HTERT RPE-1 (cell line): ENCODE results near the gene CDC42SE1.

Experiments used
- in situ Hi-C: fragments of 300-500 bp; cut with MboI; formaldehyde crosslinking; loops from 4 replicates; pipeline ENCODE4 v1.14.3; 2020; ENCODE audit warnings: low sequenced_read_pairs

CDC42SE1 gene

DNA sequence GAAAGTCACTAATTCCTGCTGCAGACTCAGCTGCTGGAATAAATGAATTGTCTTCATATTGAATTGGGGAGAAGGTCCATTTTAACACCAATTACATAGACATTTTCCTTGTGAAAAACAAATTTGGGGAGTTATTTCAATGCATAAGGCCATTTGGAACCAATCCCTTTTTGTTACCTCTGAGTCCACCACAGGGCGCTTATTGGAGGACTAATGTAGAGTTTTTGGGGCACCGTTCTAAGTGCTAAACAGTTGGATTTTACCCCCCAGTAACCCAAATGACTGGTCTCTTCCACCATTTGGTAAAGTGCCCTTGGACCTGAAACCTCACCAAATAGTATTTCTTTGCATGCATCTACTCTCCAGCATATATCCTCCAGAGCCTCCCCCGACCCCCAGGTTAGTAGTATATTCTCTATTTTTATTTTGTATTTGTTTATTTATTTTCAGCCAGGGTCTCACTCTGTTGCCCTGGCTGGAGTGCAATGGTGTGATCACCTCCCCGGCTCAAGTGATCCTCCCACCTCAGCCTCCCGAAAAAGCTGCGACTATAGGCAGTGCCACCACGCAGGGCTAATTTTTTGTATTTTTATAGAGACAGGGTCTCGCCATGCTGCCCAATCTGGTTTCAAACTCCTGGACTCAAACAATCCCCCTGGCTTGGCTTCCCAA is 49.6 kb downstream of the CDC42SE1 start:
- in situ Hi-C loops = no loop called here

DNA sequence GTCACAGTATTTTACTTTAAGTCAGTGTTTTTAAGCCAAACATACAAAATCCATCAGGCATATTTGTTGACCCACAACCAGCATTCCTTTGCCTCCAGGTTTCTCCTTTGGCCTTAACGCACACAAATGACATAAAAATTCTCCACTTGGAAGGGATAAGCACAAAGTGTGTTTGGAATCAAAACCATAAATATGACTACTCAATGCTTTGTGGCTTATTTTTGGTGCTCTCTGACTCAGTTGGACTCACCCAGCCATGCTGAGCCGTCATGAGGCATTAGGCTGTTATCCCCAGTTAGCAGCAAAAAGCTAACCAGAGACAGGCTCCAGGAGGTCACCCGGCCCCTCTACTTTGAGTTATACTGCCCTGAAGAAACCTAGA is 50.2 kb downstream of the CDC42SE1 start:
- in situ Hi-C loops = no loop called here

DNA sequence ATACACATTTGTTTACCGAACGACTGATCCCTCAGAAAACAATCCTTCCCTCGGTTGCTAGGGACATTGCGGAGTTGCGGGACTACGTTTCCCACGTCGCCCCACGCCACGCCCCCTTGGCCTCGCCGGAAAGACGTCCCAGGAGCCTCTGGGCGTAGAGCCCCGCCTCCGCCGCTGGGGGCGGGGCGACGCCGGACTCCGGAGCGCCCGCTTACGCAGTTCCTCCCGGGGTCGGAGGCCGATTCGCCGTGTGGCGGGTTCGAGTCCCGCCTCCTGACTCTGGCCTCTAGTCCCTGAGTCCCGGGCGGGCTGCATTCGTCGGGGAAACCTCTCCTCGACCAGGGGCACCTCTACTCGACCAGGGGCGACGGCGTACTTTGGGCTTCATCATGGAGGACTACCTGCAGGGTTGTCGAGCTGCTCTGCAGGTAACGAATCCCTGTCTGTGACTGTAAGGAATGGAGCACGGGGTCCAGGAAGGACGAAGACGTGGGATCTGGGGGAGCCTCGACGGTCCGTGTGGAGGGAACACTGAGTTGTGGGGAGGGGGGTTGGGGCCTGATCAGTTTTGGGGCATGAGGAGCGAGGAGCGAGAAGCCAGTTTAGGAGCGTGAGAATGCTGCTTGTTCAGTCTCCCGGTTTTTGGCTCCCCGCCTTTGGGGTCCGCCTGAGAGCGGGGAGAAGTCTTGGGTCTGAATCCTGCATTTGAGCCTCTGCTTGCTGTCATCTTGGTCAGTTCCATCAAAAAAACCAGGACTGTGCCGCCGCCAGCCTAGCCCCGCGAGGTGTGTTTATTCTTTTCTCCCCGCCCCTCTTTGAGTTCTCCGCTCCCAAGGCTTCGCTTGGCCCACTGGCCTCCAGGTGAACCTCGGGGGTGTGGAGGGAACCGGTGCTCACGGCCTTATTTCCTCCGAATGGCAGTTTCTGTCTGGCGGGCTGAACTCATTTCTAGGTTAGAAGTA is 50.9 kb downstream of the CDC42SE1 start, which contains the start of gene PRUNE1:
PRUNE1 (plus strand) TSS at position 206 of the 962 bp plus-strand sequence; CDS start at position 390, 184 bp downstream.
- in situ Hi-C loops = no loop called here

DNA sequence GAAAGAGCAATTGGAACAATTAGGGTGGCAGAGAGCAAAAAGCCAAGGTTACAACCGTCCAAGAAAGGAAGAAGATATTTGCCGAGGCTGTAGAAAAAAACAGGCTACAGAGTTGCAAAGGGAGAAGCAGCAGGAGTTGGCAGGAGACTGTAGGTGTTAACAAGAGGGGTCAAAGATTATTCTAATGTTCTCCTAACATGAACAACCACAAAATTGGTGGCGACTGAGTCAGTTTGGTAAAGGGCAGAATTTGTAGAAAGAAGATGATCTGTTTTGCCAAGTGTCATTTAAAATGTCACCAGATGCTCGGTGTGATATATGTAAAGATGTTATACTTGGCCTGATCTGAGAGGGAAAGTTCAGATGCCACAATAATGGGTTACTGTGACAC is 51.6 kb downstream of the CDC42SE1 start:
- in situ Hi-C loops = no loop called here

DNA sequence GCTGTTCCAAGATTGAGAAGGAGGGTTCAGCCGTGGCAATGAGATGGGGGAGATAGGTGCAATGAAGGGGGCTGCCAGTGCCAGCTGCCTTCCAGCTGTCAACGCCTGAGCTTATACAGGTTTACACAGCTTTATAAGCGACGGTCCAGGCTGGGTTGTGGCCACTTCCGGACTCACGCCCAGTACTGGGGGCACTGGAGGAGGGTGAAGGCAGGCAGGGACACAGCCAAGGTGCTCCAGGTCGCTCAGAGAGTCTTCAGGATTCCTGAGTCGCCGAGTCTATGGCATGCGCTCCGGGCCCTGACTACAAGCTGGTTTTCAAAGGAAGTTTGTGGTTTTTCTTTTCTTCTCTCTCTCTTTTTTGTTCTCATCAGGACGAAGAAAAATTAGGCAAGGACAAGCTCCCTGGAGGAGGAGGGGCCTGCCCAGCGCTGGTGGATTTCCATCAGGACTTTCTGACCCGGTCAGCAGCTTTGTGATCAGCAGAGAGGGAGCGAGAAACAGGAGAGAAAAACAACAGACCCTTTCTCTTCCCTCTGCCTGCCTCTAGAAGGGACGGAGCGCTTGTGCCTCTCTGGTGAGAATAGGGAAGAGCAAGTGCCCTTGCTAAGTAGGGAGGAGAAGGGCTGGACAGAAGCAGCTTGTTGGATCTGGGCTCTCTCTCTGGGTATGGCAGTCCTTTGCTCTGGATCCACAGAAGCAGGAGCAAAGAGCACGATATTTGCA is 52.9 kb downstream of the CDC42SE1 start, which contains the start of gene MINDY1:
MINDY1 (minus strand) TSS at position 576 of the 726 bp plus-strand sequence. CDS start 4,285 bp downstream, outside the sequence.
- in situ Hi-C loops = no loop called here

DNA sequence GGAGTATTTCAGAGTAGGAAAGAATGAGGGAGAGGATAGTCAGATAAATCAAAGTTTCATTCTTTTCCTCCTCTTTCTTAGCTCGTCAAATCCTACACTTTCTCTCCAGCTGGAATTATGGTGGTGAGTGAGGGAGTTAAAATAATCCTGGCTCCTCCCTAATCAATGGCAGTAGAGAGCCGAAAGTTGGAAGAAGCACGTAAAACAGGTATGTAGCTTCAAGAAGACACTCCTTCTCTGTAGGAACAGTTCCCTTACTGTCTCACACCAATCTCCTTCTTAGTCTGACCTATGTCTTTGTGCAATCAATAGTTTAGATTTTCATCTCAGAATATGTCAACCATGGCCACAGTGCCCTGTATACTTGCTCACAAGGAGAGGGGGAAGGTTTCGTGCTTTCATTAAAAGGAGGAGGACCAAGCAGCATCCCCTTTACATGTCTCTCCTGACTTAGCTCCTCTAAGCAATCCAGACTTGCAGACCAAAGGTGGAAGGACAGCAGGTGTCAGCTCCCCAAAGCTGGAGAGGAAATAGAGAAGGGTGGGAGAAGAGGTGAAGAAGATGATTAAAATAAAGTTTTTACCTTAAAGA is 53.6 kb downstream of the CDC42SE1 start:
- in situ Hi-C loops = no loop called here

DNA sequence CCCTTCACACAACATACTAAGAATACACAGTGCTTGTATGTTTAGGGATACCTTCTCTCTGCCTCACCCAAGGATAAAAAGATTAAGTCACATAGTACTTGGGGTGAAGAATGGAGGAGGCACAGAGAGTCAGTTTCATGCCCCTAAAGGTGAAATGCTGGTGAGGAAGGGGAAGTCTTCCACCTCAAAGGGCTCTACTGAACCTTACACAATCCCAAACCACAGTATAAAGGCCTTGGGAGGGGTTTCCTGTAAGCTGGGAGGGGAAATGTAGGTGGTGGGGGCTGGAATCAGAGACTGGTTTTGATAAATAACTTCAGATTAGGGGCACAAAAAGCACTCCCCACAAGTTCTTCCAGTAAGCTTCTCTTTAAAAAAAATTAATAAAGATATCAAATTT is 56.2 kb downstream of the CDC42SE1 start:
- in situ Hi-C loops = no loop called here

DNA sequence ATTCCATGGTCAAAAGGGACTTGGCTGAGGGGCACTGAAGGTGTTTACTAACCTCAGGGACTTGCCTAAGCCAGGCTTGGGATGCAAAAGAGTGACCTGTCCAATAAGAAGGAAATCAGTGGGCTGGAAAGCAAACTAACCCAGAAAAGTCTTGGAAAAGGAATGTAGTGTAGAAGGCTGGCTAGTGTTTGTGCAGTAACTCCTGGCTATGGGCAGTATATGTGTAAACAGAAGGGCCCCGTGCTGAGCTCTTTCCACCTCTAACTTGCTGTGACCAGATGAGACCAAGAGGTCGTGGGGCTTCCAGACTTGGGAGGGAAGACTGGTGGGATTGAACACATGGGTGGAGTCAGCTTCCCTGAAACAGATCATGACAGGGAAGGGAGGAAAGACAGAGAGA is 56.8 kb downstream of the CDC42SE1 start:
- in situ Hi-C loops = no loop called here

DNA sequence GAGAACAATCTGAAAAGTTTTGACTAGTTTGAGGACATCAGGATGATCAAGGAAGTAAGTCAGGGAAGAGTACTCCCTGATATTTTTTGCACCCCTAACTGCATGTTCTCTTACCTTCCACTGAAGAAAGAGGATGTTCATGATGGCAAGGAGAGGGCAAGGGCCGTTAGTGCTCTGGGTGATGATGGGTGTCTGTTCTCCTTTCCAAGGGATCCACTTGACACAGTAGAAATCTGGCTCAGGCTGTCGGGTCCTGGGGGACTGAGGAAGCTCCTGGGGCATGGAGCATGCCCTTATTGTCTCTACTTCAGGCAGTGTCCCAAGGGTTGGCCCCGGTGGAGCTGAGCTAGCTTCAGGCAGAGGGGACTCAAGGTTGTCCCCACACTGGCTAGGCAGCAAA is 57.4 kb downstream of the CDC42SE1 start:
- in situ Hi-C loops = no loop called here

DNA sequence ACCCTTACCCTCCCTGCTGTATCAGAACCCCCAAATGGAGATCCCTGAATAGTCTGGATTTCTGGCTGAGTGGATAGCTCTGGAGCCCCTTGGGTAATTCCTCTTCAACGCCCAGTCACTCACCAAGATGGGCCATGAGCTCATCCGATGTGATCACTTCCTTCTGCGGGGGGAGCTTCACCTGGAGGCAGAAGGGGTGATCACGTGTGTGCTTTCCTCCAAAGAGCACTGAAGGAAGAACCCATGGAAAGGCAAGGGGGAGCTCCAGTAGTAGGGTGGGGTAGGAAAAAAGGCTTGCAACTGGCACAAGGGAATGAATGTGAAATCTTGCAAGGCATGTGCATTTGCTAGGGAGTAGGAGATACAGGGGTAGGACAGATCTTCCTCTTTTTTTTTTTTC is 57.8 kb downstream of the CDC42SE1 start:
- in situ Hi-C loops = no loop called here
